SK-N-SH treated with all-trans-retinoic acid at 6 μM for 48 hours (cell line): ENCODE data around the gene MAPK10.

Experiments used
- ATAC-seq: fragments of 200-7000 bp; cut with Tn5 transposase; 3 replicates; pipeline ENCODE4 v1.9.1; 2020; ENCODE audit warnings: mild to moderate bottlenecking, moderate library complexity
- ARNTL ChIP-seq: fragments of 450-650 bp; formaldehyde crosslinking; IDR thresholded peaks from 2 replicates; pipeline ENCODE4 v1.5.0; 2020; ENCODE audit warnings: low read depth, mild to moderate bottlenecking, moderate library complexity, borderline replicate concordance
- BACH2 ChIP-seq: fragments of 250-450 bp; sonication (Bioruptor Pico); IDR thresholded peaks from 2 replicates; pipeline ENCODE4 v1.9.0; 2021; ENCODE audit warnings: mild to moderate bottlenecking, borderline replicate concordance
- CSDC2 ChIP-seq: fragments of 250-450 bp; sonication (Bioruptor Pico); IDR thresholded peaks from 2 replicates; pipeline ENCODE4 v1.5.0; 2020; ENCODE audit warnings: mild to moderate bottlenecking, moderate library complexity
- ESRRG ChIP-seq: fragments of 250-450 bp; sonication (Bioruptor Pico); IDR thresholded peaks from 2 replicates; pipeline ENCODE4 v1.6.1; 2021; ENCODE audit warnings: mild to moderate bottlenecking
- GLIS3 ChIP-seq: fragments of 250-450 bp; sonication (Bioruptor Pico); IDR thresholded peaks from 2 replicates; pipeline ENCODE4 v1.5.0; 2020; ENCODE audit warnings: mild to moderate bottlenecking, moderate library complexity
- ISL1 ChIP-seq: fragments of 250-450 bp; sonication (Bioruptor Pico); IDR thresholded peaks from 2 replicates; pipeline ENCODE4 v2.1.2; 2022; ENCODE audit warnings: mild to moderate bottlenecking, moderate library complexity
- OSR1 ChIP-seq: fragments of 250-450 bp; sonication (Bioruptor Pico); IDR thresholded peaks from 2 replicates; pipeline ENCODE4 v1.8.0; 2022; ENCODE audit warnings: moderate library complexity, mild to moderate bottlenecking, inconsistent platforms
- PPARA ChIP-seq: fragments of 250-450 bp; sonication (Bioruptor Pico); IDR thresholded peaks from 2 replicates; pipeline ENCODE4 v1.5.0; 2020; ENCODE audit warnings: mild to moderate bottlenecking, borderline replicate concordance
- RARB ChIP-seq: fragments of 250-450 bp; sonication (Bioruptor Pico); IDR thresholded peaks from 2 replicates; pipeline ENCODE4 v1.8.0; 2021; ENCODE audit warnings: mild to moderate bottlenecking, moderate library complexity
- SNAI2 ChIP-seq: fragments of 250-450 bp; sonication (Bioruptor Pico); IDR thresholded peaks from 2 replicates; pipeline ENCODE4 v1.5.0; 2020; ENCODE audit warnings: mild to moderate bottlenecking, moderate library complexity
- TCF4 ChIP-seq: fragments of 250-450 bp; sonication (Bioruptor Pico); IDR thresholded peaks from 2 replicates; pipeline ENCODE4 v1.8.0; 2021; ENCODE audit warnings: mild to moderate bottlenecking, moderate library complexity, borderline replicate concordance
- TOX ChIP-seq: fragments of 250-450 bp; sonication (Bioruptor Pico); IDR thresholded peaks from 2 replicates; pipeline ENCODE4 v1.8.0; 2021; ENCODE audit warnings: mild to moderate bottlenecking, moderate library complexity, borderline replicate concordance
- ZC3H10 ChIP-seq: fragments of 250-450 bp; sonication (Bioruptor Pico); IDR thresholded peaks from 2 replicates; pipeline ENCODE4 v1.5.1; 2021; ENCODE audit warnings: mild to moderate bottlenecking, moderate library complexity
- ZFP3 ChIP-seq: fragments of 250-450 bp; sonication (Bioruptor Pico); IDR thresholded peaks from 2 replicates; pipeline ENCODE4 v1.5.0; 2020; ENCODE audit warnings: mild to moderate bottlenecking, moderate library complexity
- ZFP30 ChIP-seq: fragments of 450-650 bp; formaldehyde crosslinking; IDR thresholded peaks from 2 replicates; pipeline ENCODE4 v1.5.0; 2022; ENCODE audit warnings: mild to moderate bottlenecking, moderate library complexity
- ZNF565 ChIP-seq: fragments of 450-650 bp; formaldehyde crosslinking; conservative IDR thresholded peaks from 2 replicates; pipeline ENCODE4 v1.5.0; 2020; ENCODE audit warnings: low read depth, mild to moderate bottlenecking, moderate library complexity
- ZNF70 ChIP-seq: fragments of 450-650 bp; formaldehyde crosslinking; IDR thresholded peaks from 2 replicates; pipeline ENCODE4 v1.5.0; 2020; ENCODE audit warnings: mild to moderate bottlenecking, moderate library complexity
- ZNF8 ChIP-seq: fragments of 450-650 bp; formaldehyde crosslinking; IDR thresholded peaks from 2 replicates; pipeline ENCODE4 v1.5.0; 2020; ENCODE audit warnings: mild to moderate bottlenecking, moderate library complexity
- TF ChIP-seq, protein P1 (sequence below): fragments of 250-450 bp; sonication (Bioruptor Pico); IDR thresholded peaks from 2 replicates; pipeline ENCODE4 v1.5.0; 2020; ENCODE audit warnings: mild to moderate bottlenecking, moderate library complexity
- TF ChIP-seq, protein P2 (sequence below): fragments of 250-450 bp; sonication (Bioruptor Pico); IDR thresholded peaks from 2 replicates; pipeline ENCODE4 v1.5.1; 2020; ENCODE audit warnings: low read depth, mild to moderate bottlenecking, moderate library complexity
- TF ChIP-seq, protein P3 (sequence below): fragments of 250-450 bp; sonication (Bioruptor Pico); IDR thresholded peaks from 2 replicates; pipeline ENCODE4 v1.8.0; 2021; ENCODE audit warnings: low read depth, mild to moderate bottlenecking, moderate library complexity, borderline replicate concordance
- TF ChIP-seq, protein P4 (sequence below): fragments of 250-450 bp; sonication (Bioruptor Pico); IDR thresholded peaks from 2 replicates; pipeline ENCODE4 v1.8.0; 2020; ENCODE audit warnings: mild to moderate bottlenecking, moderate library complexity, borderline replicate concordance

Gene MAPK10

DNA sequence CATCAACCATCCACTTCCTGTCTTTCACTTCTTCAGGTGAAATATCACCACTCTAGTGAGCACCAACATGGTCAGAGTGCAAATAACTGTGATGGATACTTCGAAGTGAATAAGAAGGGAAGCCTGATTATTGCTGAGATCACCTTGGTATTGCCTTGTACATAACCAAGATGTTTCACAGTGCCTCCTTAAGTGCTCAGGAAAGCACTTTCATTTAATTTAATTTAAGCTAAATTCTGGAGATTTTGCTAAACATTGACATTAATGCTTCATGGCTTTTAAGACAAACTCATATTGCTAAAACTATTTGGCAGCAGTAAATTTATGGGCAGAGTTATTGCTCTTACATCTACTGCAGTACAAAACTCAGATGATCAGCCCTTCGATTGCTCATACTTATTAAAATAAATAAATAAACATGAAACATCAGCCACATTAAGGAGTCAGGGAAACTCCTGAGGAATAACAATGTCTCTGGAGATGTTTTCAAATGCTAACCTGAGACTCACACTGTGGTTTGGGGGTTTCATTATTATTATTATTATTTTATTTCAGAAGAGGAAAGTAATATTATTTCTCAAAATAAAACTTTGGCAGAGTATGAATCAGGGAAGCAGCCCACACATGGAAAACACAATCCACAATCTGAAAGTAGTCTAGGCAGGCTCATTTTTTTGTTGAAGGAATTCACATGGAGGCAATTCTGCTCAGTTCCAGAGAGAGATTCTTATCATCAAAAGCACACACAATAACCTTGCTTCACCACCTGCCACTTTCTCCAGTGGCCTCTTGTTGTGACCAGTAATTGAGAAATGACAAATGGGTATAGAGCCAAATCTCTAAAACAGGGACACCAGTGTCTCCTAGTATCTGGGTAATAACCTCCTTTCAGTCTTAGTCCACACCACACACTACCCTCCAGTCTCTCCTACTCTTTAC, 344.2 kb downstream of the MAPK10 start:
- peak; percentile 70 for ATAC-seq
- no peak for TF ChIP-seq ZFP3
- TF ChIP-seq PPARA (CRISPR knock-in tag): no peak
- no peak for TF ChIP-seq ZNF70
- TF ChIP-seq GLIS3 (CRISPR knock-in tag): no peak
- TF ChIP-seq ZNF565: no peak
- TF ChIP-seq, protein P1, sequence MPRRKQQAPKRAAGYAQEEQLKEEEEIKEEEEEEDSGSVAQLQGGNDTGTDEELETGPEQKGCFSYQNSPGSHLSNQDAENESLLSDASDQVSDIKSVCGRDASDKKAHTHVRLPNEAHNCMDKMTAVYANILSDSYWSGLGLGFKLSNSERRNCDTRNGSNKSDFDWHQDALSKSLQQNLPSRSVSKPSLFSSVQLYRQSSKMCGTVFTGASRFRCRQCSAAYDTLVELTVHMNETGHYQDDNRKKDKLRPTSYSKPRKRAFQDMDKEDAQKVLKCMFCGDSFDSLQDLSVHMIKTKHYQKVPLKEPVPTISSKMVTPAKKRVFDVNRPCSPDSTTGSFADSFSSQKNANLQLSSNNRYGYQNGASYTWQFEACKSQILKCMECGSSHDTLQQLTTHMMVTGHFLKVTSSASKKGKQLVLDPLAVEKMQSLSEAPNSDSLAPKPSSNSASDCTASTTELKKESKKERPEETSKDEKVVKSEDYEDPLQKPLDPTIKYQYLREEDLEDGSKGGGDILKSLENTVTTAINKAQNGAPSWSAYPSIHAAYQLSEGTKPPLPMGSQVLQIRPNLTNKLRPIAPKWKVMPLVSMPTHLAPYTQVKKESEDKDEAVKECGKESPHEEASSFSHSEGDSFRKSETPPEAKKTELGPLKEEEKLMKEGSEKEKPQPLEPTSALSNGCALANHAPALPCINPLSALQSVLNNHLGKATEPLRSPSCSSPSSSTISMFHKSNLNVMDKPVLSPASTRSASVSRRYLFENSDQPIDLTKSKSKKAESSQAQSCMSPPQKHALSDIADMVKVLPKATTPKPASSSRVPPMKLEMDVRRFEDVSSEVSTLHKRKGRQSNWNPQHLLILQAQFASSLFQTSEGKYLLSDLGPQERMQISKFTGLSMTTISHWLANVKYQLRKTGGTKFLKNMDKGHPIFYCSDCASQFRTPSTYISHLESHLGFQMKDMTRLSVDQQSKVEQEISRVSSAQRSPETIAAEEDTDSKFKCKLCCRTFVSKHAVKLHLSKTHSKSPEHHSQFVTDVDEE (CRISPR knock-in tag): no peak
- TF ChIP-seq BACH2 (CRISPR knock-in tag): no peak
- TF ChIP-seq ISL1 (CRISPR knock-in tag): peak; percentile 99
- TF ChIP-seq, protein P2, sequence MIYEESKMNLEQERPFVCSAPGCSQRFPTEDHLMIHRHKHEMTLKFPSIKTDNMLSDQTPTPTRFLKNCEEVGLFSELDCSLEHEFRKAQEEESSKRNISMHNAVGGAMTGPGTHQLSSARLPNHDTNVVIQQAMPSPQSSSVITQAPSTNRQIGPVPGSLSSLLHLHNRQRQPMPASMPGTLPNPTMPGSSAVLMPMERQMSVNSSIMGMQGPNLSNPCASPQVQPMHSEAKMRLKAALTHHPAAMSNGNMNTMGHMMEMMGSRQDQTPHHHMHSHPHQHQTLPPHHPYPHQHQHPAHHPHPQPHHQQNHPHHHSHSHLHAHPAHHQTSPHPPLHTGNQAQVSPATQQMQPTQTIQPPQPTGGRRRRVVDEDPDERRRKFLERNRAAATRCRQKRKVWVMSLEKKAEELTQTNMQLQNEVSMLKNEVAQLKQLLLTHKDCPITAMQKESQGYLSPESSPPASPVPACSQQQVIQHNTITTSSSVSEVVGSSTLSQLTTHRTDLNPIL (CRISPR knock-in tag): 0 out of 2 replicates have a peak, but pooled peaks have one; percentile 37
- 0 out of 2 replicates have a peak, but pooled peaks have one; percentile 41 for TF ChIP-seq ZC3H10 (CRISPR knock-in tag)

DNA sequence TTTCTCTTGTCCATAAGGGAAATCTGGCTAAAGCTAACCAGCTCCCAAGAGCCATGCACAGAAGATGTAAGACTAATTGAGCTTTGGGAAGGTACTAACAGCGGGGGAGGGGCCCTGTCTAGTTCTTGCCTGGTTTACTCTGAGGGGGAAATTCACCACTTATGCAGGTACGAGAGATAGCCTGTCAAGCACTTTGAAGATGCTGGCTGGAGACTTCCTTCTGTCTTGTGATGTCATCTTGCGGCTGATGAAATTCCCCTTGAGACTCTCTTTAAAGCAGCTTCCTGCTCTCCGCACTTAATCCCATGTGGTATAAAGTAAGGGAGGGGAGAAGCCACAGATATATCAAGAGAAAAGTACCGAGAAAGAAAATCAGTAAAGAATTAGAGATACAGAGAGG, 345.3 kb downstream of the MAPK10 start:
- ATAC-seq: no peak
- no peak for TF ChIP-seq RARB (CRISPR knock-in tag)
- TF ChIP-seq, protein P2 (CRISPR knock-in tag): no peak
- TF ChIP-seq ZC3H10 (CRISPR knock-in tag): no peak
- TF ChIP-seq OSR1 (CRISPR knock-in tag): no peak
- TF ChIP-seq ZNF565: no peak
- no peak for TF ChIP-seq ZNF8 (CRISPR knock-in tag)
- no peak for TF ChIP-seq TCF4
- TF ChIP-seq ZFP3: no peak
- no peak for TF ChIP-seq ESRRG (CRISPR knock-in tag)
- no peak for TF ChIP-seq ZNF70
- no peak for TF ChIP-seq CSDC2 (CRISPR knock-in tag)
- TF ChIP-seq PPARA (CRISPR knock-in tag): no peak
- no peak for TF ChIP-seq TOX (CRISPR knock-in tag)
- no peak for TF ChIP-seq SNAI2
- TF ChIP-seq, protein P3, sequence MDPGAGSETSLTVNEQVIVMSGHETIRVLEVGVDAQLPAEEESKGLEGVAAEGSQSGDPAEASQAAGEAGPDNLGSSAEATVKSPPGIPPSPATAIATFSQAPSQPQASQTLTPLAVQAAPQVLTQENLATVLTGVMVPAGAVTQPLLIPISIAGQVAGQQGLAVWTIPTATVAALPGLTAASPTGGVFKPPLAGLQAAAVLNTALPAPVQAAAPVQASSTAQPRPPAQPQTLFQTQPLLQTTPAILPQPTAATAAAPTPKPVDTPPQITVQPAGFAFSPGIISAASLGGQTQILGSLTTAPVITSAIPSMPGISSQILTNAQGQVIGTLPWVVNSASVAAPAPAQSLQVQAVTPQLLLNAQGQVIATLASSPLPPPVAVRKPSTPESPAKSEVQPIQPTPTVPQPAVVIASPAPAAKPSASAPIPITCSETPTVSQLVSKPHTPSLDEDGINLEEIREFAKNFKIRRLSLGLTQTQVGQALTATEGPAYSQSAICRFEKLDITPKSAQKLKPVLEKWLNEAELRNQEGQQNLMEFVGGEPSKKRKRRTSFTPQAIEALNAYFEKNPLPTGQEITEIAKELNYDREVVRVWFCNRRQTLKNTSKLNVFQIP (CRISPR knock-in tag): no peak
- no peak for TF ChIP-seq ZFP30 (CRISPR knock-in tag)
- no peak for TF ChIP-seq GLIS3 (CRISPR knock-in tag)
- TF ChIP-seq, protein P1 (CRISPR knock-in tag): no peak
- TF ChIP-seq ARNTL (CRISPR knock-in tag): no peak
- TF ChIP-seq, protein P4, sequence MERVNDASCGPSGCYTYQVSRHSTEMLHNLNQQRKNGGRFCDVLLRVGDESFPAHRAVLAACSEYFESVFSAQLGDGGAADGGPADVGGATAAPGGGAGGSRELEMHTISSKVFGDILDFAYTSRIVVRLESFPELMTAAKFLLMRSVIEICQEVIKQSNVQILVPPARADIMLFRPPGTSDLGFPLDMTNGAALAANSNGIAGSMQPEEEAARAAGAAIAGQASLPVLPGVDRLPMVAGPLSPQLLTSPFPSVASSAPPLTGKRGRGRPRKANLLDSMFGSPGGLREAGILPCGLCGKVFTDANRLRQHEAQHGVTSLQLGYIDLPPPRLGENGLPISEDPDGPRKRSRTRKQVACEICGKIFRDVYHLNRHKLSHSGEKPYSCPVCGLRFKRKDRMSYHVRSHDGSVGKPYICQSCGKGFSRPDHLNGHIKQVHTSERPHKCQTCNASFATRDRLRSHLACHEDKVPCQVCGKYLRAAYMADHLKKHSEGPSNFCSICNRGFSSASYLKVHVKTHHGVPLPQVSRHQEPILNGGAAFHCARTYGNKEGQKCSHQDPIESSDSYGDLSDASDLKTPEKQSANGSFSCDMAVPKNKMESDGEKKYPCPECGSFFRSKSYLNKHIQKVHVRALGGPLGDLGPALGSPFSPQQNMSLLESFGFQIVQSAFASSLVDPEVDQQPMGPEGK (CRISPR knock-in tag): no peak
- TF ChIP-seq, all 23 proteins: peak for 0
